ENCODE results near the gene MAGEB18.

The MAGEB18 gene

DNA sequence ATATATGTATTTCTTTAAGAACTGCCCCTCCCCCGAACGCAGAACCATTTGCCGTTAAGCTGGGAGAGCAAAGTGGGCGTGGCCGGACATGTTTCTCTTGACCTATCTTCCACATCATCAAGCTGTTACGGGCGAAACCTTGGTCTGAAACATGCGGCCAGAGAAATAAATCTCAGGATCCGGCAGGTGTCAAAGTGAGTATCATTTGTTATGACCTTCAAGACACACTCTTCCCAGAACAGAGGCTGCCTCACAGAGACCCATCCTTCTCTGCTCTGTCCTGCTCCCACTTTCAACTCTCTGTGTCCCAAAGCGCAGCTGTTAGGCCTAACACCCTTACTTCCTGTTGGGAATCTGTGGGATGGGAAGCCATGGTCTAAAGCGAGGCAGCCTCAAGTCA lies at the start of gene MAGEB18:
Gene MAGEB18 (plus strand): TSS at position 70 of the 400 bp plus-strand sequence. CDS start 643 bp downstream, outside the sequence.
- no peak for DNase-seq

DNA sequence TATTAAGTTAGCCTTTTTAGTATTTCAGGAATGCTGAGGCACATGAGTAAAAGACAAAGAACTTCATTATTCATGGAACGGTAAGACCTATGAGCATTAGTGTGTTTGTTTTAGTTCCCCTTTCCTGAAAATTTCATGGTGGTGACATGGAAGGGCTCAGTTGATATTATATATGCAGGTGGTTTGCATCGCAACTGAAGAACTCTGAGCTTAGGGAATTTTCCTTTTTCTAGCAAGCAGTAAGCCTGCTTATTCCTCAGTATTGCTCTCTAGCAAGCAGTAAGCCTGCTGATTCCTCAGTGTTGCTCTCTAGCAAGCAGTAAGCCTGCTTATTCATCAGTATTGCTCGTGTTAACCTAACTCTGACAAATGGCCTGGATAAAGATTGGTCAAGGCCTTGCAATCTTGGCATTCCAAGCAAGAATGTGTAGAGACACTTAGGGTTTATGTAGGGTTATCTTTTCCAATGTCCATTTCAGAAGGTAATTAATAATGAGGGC lies 37.7 kb upstream of the MAGEB18 start:
- DNase-seq = no peak

DNA sequence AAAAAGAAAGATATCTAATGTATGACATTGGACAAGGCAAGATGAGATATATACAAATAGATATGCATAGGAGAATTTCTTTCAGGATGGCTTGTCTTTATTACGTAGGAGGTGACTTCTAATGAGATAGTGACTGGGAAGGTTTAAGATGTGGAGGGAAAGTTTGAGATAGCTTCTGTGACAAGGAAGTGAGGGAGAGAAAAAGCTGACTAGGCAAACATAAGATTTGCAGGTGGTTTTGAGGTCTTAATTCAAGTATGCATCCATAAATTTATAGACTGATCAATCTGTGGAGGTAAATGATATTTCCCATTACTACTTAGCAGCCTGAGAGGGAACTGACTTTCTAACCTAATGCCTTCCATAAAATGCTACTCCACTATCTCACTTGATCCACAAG lies 29.0 kb upstream of the MAGEB18 start:
- DNase-seq = no peak

DNA sequence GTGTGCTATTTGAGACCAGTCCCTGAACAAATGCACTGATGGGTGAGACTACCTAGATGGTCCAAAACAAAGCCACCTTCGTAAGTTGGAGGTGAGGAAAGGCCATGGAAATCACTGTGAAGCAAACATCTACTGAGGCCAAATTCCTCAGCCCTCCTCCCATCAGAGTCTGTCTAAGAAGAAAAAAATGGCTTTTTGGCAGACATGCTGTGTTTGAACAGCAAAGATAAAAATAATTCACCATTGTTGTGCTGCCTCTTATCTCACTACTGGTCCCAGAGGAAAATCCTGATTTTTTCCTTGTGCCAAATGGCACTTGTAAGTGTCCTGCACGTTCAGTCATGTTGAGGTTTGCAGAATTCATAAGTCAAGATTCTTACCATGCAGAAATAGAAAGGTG lies 7.9 kb downstream of the MAGEB18 start:
- no peak for DNase-seq

DNA sequence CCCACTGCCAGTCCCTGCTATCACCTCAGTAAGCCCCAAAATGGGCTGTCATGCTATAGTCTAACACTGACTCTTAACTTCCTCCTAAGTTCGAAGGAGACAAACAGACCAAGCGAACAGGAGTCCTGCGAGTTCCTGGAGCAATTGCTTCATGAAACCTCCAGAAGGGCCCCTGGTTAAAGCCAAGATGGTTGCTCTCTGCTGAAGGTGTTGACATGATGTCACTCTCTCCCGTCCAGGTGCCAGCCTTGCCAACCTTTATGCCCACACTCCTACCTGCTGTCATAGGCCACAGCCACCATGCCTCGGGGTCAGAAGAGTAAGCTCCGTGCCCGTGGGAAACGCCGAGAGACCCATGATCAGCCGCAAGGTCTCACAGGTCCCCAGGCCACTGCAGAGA lies 22.2 kb downstream of the MAGEB18 start, which contains the start of gene MAGEB6B:
Gene MAGEB6B (plus strand): TSS at position 301 of the 400 bp plus-strand sequence. CDS start 0 bp downstream, at position 301.
- no peak for DNase-seq

All from stimulated activated CD4-positive, alpha-beta T cell treated with anti-CD3 and anti-CD28 coated beads, Interleukin-2, amount 100 ng/mL, for 48 hours (primary cell).